Measurements from ENCODE around the gene LUC7L3. TPM values are rescaled to one million over a fixed set of nuclear protein-coding genes. Genes with fewer than 3 reads are reported as not detected.

LUC7L3 gene
- total and polyA plus RNA-seq, 4 donors: 38.1 to 188 (median 89.4) TPM

DNA sequence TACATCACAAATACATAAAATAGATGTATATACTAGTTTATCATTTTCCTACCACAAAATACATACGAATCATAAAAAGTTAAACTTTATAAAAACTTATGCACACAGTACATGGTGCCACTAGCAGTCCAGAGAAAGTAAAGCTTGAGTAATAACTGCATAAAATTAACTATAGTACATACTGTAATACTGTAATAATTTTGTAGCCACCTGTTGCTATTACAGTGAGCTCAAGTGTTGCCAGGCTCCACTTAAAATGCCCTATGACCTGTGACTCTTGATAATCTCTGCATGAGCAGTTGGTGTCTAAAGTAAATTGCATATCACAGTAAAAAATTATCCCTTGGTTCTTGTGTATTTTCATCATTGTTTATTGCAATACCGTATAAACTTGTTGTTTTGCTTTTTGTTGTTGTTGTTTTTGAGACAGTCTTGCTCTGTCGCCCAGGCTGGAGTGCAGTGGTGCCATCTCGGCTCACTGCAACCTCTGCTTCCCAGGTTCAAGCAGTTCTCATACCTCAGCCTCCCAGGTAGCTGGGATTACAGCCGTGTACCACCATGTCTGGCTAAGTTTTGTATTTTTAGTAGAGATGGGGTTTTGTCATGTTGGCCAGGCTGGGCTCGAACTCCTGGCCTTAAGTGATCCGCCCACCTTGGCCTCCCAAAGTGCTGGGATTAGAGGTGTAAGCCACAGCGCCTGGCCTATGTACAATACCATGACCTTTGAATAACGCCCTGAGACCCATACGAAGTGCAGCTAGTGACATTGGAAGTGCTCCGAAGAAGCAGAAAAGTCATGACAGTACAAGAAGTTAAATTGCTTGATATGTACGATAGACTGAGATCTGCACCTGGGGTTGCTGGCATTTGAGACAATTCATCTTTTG lies 6.6 kb downstream of the LUC7L3 start:
- DNase-seq: no peak
- 83 to 88% methylated on average over 12 of the region's 12 CpGs for WGBS, 2 donors
- Histone ChIP-seq H3K9ac (ENCODE audit: insufficient read depth in 1 of 2, low read length in 2 of 2) (no peak overlapping the region), H3K9me3 (ENCODE audit: control insufficient read depth in 4 of 4, insufficient read depth in 3 of 4, low read length in 3 of 4) (no peaks in the 10 kb centered on the region), H3K27ac (ENCODE audit: low read depth in 1 of 2, low read length in 1 of 2) (no peak overlapping the region), H3K4me3 (no peak overlapping the region), H3K27me3 (ENCODE audit: control insufficient read depth in 3 of 3, insufficient read depth in 3 of 3, low read length in 2 of 3) (no peaks in the 10 kb centered on the region), H3K4me1 (ENCODE audit: control insufficient read depth in 5 of 5, insufficient read depth in 5 of 5, low read length in 5 of 5) (peaks cover 0 to 44% (median 16%) of the 10 kb centered on the region in 5 donors), H3K36me3 (ENCODE audit: control insufficient read depth in 4 of 4, insufficient read depth in 4 of 4, low read length in 4 of 4) (peaks cover 0 to 3% (median 0%) of the 10 kb centered on the region in 4 donors)
- ATAC-seq (ENCODE audit: insufficient read depth, low FRiP score): no peak
- TF ChIP-seq, protein P1, sequence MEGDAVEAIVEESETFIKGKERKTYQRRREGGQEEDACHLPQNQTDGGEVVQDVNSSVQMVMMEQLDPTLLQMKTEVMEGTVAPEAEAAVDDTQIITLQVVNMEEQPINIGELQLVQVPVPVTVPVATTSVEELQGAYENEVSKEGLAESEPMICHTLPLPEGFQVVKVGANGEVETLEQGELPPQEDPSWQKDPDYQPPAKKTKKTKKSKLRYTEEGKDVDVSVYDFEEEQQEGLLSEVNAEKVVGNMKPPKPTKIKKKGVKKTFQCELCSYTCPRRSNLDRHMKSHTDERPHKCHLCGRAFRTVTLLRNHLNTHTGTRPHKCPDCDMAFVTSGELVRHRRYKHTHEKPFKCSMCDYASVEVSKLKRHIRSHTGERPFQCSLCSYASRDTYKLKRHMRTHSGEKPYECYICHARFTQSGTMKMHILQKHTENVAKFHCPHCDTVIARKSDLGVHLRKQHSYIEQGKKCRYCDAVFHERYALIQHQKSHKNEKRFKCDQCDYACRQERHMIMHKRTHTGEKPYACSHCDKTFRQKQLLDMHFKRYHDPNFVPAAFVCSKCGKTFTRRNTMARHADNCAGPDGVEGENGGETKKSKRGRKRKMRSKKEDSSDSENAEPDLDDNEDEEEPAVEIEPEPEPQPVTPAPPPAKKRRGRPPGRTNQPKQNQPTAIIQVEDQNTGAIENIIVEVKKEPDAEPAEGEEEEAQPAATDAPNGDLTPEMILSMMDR (IDR thresholded peaks at IDR 0.05; ENCODE audit: control extremely low read depth, extremely low read depth): no peak

DNA sequence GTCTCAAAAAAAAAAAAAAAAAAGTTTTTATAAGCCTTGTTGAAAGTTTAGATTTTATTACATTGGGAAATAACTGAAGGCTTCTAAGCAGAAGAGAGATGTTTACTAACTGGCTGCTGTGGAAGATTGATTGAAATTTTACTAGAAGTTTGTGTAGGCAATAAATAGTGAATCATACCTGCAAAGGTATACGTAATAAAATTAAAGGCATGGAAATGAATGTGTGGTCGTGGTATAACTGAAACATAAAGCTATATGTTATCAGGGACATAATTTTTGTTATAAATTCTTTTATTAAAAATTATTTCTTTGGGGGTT lies 8.7 kb downstream of the LUC7L3 start:
- Histone ChIP-seq H3K4me1 (ENCODE audit: control insufficient read depth in 5 of 5, insufficient read depth in 5 of 5, low read length in 5 of 5) (peaks cover under 1 to 34% (median 5%) of the 10 kb centered on the region in 5 donors), H3K9me3 (ENCODE audit: control insufficient read depth in 4 of 4, insufficient read depth in 3 of 4, low read length in 3 of 4) (no peaks in the 10 kb centered on the region)

DNA sequence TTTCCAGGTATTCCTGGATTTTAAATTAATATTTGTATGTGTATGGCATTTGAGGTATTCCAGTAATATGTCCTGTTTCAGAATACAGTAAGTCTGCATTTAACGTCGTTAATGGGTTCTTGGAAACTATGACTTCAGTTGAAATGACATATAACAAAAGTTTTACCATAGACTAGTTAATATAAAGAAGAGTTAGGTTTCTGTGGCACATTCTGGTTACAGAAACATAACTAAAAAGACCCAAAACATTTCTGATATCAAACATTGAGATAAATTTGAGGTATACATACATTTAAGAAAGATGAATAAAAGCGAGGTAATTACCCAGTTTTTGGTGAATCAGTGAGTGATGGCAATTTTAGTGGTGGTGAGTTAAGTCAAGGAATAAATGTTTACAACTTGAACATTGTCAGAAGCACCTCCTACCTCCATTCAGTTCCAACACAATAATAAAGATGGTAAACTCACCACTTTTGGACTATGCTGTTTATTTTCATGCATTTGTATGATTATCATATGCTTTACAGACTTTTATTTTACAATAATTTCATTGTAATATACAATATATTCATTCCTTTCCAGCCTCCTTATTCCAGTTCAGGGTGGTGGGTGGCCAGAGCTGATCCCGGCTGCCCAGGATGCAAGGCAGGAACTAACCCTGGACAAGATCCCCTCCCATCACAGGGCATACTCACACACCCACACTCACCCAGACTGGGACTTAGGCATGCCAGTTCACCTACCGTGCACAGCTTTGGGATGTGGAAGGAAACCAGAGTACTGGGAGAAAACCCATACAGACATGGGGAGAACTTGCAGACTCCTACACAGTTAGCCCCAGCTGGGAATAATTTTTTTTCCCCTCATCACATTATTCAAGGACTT lies 9.7 kb downstream of the LUC7L3 start:
- H3K9me3 ChIP-seq (ENCODE audit: control insufficient read depth in 4 of 4, insufficient read depth in 3 of 4, low read length in 3 of 4): no peaks in the 10 kb centered on the region
- whole genome bisulfite sequencing, 2 donors: 69 to 77% methylated on average over 5 of the region's 5 CpGs
- no peaks in the 10 kb centered on the region for H3K36me3 ChIP-seq (ENCODE audit: control insufficient read depth in 4 of 4, insufficient read depth in 4 of 4, low read length in 4 of 4)

More for the DNA sequence above, 8.7 kb downstream of the LUC7L3 start:
- WGBS, 2 donors: 92% methylated on average over 2 of the region's 2 CpGs
- ATAC-seq (ENCODE audit: insufficient read depth, low FRiP score) (no peak), DNase-seq (no peak)
- Histone ChIP-seq H3K27ac (ENCODE audit: low read depth in 1 of 2, low read length in 1 of 2) (no peak overlapping the region), H3K36me3 (ENCODE audit: control insufficient read depth in 4 of 4, insufficient read depth in 4 of 4, low read length in 4 of 4) (no peaks in the 10 kb centered on the region), H3K9ac (ENCODE audit: insufficient read depth in 1 of 2, low read length in 2 of 2) (no peak overlapping the region), H3K27me3 (ENCODE audit: control insufficient read depth in 3 of 3, insufficient read depth in 3 of 3, low read length in 2 of 3) (no peaks in the 10 kb centered on the region), H3K4me3 (no peak overlapping the region)
- TF ChIP-seq, protein P1 (IDR thresholded peaks at IDR 0.05; ENCODE audit: control extremely low read depth, extremely low read depth): no peak

More for the DNA sequence above, 9.7 kb downstream of the LUC7L3 start:
- Histone ChIP-seq H3K4me3 (no peak overlapping the region), H3K27me3 (ENCODE audit: control insufficient read depth in 3 of 3, insufficient read depth in 3 of 3, low read length in 2 of 3) (no peaks in the 10 kb centered on the region), H3K4me1 (ENCODE audit: control insufficient read depth in 5 of 5, insufficient read depth in 5 of 5, low read length in 5 of 5) (peaks cover 0 to 33% (median 5%) of the 10 kb centered on the region in 5 donors), H3K27ac (ENCODE audit: low read depth in 1 of 2, low read length in 1 of 2) (no peak overlapping the region), H3K9ac (ENCODE audit: insufficient read depth in 1 of 2, low read length in 2 of 2) (no peak overlapping the region)
- ATAC-seq (ENCODE audit: insufficient read depth, low FRiP score) (no peak), DNase-seq (no peak)
- TF ChIP-seq, protein P1 (IDR thresholded peaks at IDR 0.05; ENCODE audit: control extremely low read depth, extremely low read depth): no peak

Data from lung (tissue), 12 donors.